ENCODE results near the gene SZT2.
A peak's percentile ranks its signal among the peaks of the same experiment; 100 is the strongest.
"Not testable (repeated sequence)": the region's sequence is repeated elsewhere in the genome, so short reads cannot be mapped to it uniquely, and the experiment has no call there.

The SZT2 gene

GRCh38 chr1:43444151-43444828 lies 54.6 kb downstream of the SZT2 start:
- no peak for DNase-seq

GRCh38 chr1:43444836-43445235 lies 55.1 kb downstream of the SZT2 start:
- DNase-seq, result no peak

- no peak for DNase-seq
These were observed 56.1 kb downstream of the SZT2 start for GRCh38 chr1:43445606-43446387.

- DNase-seq, result no peak
These were observed 56.7 kb downstream of the SZT2 start for GRCh38 chr1:43446388-43446740.

GRCh38 chr1:43446881-43447835 lies 57.5 kb downstream of the SZT2 start:
- no peak for DNase-seq

GRCh38 chr1:43447891-43448708 lies 58.4 kb downstream of the SZT2 start:
- no peak for DNase-seq

- DNase-seq, result no peak
These were observed 59.4 kb downstream of the SZT2 start for GRCh38 chr1:43448955-43449707.

GRCh38 chr1:43449708-43450069 lies 60.0 kb downstream of the SZT2 start:
- DNase-seq, result no peak

GRCh38 chr1:43450251-43450941 lies 60.7 kb downstream of the SZT2 start:
- DNase-seq, result no peak

GRCh38 chr1:43451157-43451591 lies 61.5 kb downstream of the SZT2 start:
- DNase-seq, result no peak

- DNase-seq, result no peak
These were observed 62.2 kb downstream of the SZT2 start for GRCh38 chr1:43451701-43452532.

GRCh38 chr1:43452789-43453441 lies 63.2 kb downstream of the SZT2 start:
- no peak for DNase-seq

- peak; percentile 57 for DNase-seq
These were observed 64.0 kb downstream of the SZT2 start, which contains the start of gene HYI for GRCh38 chr1:43453442-43454269. Gene HYI (minus strand): TSS chr1:43453931. CDS start chr1:43453793, 138 bp downstream.

GRCh38 chr1:43454270-43455011 lies 64.7 kb downstream of the SZT2 start:
- DNase-seq, result peak; percentile 63

- no peak for DNase-seq
These were observed 65.7 kb downstream of the SZT2 start for GRCh38 chr1:43455213-43455889.

- not testable (repeated sequence) for DNase-seq
These were observed 68.7 kb downstream of the SZT2 start for GRCh38 chr1:43458379-43458778.
